H9 (cell line): ENCODE measurements around the gene PITPNM1. TPM values are rescaled to one million over a fixed set of nuclear protein-coding genes. Genes with fewer than 3 reads are reported as not detected.

Experiments used
- DNase-seq: peaks from one replicate; pipeline ENCODE4 v3.0.0-alpha.2; 2017
- H2AFZ ChIP-seq: one replicate; pipeline ENCODE4 v1.6.1; 2013; ENCODE audit warnings: mild to moderate bottlenecking, low read length, control low read depth, moderate library complexity
- H2AK5ac ChIP-seq: 2 replicates; pipeline ENCODE4 v1.6.1; 2013; ENCODE audit warnings: low read length, control low read depth, mixed read lengths; ENCODE audit not compliant: insufficient read length
- H2BK120ac ChIP-seq: one replicate; pipeline ENCODE4 v1.6.1; 2013; ENCODE audit warnings: low read depth, mild to moderate bottlenecking, low read length, control low read depth, inconsistent platforms; ENCODE audit not compliant: poor library complexity, severe bottlenecking
- H2BK12ac ChIP-seq: 2 replicates; pipeline ENCODE4 v1.6.1; 2013; ENCODE audit warnings: low read length, control low read depth, mixed read lengths, low read depth; ENCODE audit not compliant: insufficient read length
- H2BK15ac ChIP-seq: 2 replicates; pipeline ENCODE4 v1.6.1; 2013; ENCODE audit warnings: low read depth, low read length, control low read depth
- H2BK20ac ChIP-seq: one replicate; pipeline ENCODE4 v1.6.1; 2013; ENCODE audit warnings: low read depth, mild to moderate bottlenecking, low read length, control low read depth, inconsistent platforms; ENCODE audit not compliant: poor library complexity, severe bottlenecking
- H2BK5ac ChIP-seq: 2 replicates; pipeline ENCODE4 v1.6.1; 2013; ENCODE audit warnings: low read length, control low read depth, mixed read lengths; ENCODE audit not compliant: insufficient read length
- H3K14ac ChIP-seq: 2 replicates; pipeline ENCODE4 v1.6.1; 2013; ENCODE audit warnings: low read length, control low read depth; ENCODE audit not compliant: insufficient read depth
- H3K18ac ChIP-seq: 2 replicates; pipeline ENCODE4 v1.6.1; 2013; ENCODE audit warnings: low read depth, mild to moderate bottlenecking, mixed read lengths, low read length, control low read depth; ENCODE audit not compliant: insufficient read length
- H3K23ac ChIP-seq: 2 replicates; pipeline ENCODE4 v1.6.1; 2013; ENCODE audit warnings: low read length, control low read depth, mixed read lengths, low read depth; ENCODE audit not compliant: insufficient read length
- H3K23me2 ChIP-seq: 2 replicates; pipeline ENCODE4 v1.6.1; 2013; ENCODE audit warnings: low read depth, mild to moderate bottlenecking, mixed read lengths, low read length, control low read depth; ENCODE audit not compliant: insufficient read length, poor library complexity, severe bottlenecking
- H3K27ac ChIP-seq: 2 replicates; pipeline ENCODE4 v1.5.1; 2013; ENCODE audit warnings: low read length, control low read depth, mixed read lengths, low read depth; ENCODE audit not compliant: insufficient read length
- H3K27me3 ChIP-seq: 2 replicates; pipeline ENCODE4 v1.6.1; 2013; ENCODE audit warnings: low read length, control low read depth, inconsistent platforms; ENCODE audit not compliant: insufficient read depth
- H3K4ac ChIP-seq: 2 replicates; pipeline ENCODE4 v1.6.1; 2013; ENCODE audit warnings: low read depth, mild to moderate bottlenecking, control low read depth, inconsistent platforms, low read length, moderate library complexity
- H3K4me1 ChIP-seq: 2 replicates; pipeline ENCODE4 v1.6.1; 2013; ENCODE audit warnings: low read length, control low read depth, inconsistent platforms; ENCODE audit not compliant: insufficient read depth
- H3K4me2 ChIP-seq: 2 replicates; pipeline ENCODE4 v1.6.1; 2013; ENCODE audit warnings: low read length, control low read depth, mixed read lengths; ENCODE audit not compliant: insufficient read length, insufficient read depth
- H3K56ac ChIP-seq: 2 replicates; pipeline ENCODE4 v1.6.1; 2013; ENCODE audit warnings: low read depth, mild to moderate bottlenecking, mixed read lengths, low read length, control low read depth; ENCODE audit not compliant: insufficient read length
- H3K79me1 ChIP-seq: 2 replicates; pipeline ENCODE4 v1.6.1; 2013; ENCODE audit warnings: low read depth, mild to moderate bottlenecking, moderate library complexity, low read length, control low read depth, inconsistent platforms; ENCODE audit not compliant: insufficient read depth, poor library complexity, severe bottlenecking
- H3K79me2 ChIP-seq: 2 replicates; pipeline ENCODE4 v1.6.1; 2013; ENCODE audit warnings: low read length, control low read depth, inconsistent platforms; ENCODE audit not compliant: insufficient read depth
- H3K9ac ChIP-seq: 2 replicates; pipeline ENCODE4 v1.6.1; 2013; ENCODE audit warnings: low read length, control low read depth, mixed read lengths; ENCODE audit not compliant: insufficient read length; ENCODE audit errors: extremely low read depth
- H3K9me3 ChIP-seq: one replicate; pipeline ENCODE4 v1.6.1; 2013; ENCODE audit warnings: low read depth, low read length, inconsistent platforms; ENCODE audit not compliant: control insufficient read depth
- H3T11ph ChIP-seq: one replicate; pipeline ENCODE4 v1.6.1; 2013; ENCODE audit warnings: mild to moderate bottlenecking, low read length, control low read depth, inconsistent platforms
- H4K20me1 ChIP-seq: one replicate; pipeline ENCODE4 v1.6.1; 2013; ENCODE audit not compliant: control insufficient read depth, insufficient read length, insufficient read depth
- H4K5ac ChIP-seq: 2 replicates; pipeline ENCODE4 v1.6.1; 2013; ENCODE audit warnings: low read depth, mild to moderate bottlenecking, mixed read lengths, low read length, control low read depth; ENCODE audit not compliant: insufficient read length
- H4K8ac ChIP-seq: replicated peaks from 2 replicates; pipeline ENCODE4 v1.6.1; 2013; ENCODE audit warnings: low read length, control low read depth, mixed read lengths, low read depth; ENCODE audit not compliant: insufficient read length
- H4K91ac ChIP-seq: 2 replicates; pipeline ENCODE4 v1.6.1; 2013; ENCODE audit warnings: low read depth, mild to moderate bottlenecking, moderate library complexity, mixed read lengths, low read length, control low read depth; ENCODE audit not compliant: insufficient read length
- H3K27ac Mint-ChIP-seq, 3 experiments: 2 replicates in 2 of 3; 3 replicates in 1 of 3; pipeline ENCODE4 v1.8.0; 2020 to 2021; ENCODE audit warnings: mixed read lengths in 3 of 3, mild to moderate bottlenecking in 1 of 3, moderate library complexity in 1 of 3
- H3K27me3 Mint-ChIP-seq: 2 replicates; pipeline ENCODE4 v1.8.0; 2021; ENCODE audit warnings: low read depth, mild to moderate bottlenecking, moderate library complexity, mixed read lengths
- H3K36me3 Mint-ChIP-seq, 3 experiments: 2 replicates in 2 of 3; 3 replicates in 1 of 3; pipeline ENCODE4 v1.8.0; 2020 to 2021; ENCODE audit warnings: low read depth in 3 of 3, mixed read lengths in 3 of 3; ENCODE audit not compliant: insufficient read depth in 1 of 3
- H3K4me1 Mint-ChIP-seq, 2 experiments: 2 replicates each; pipeline ENCODE4 v1.8.0; 2020; ENCODE audit warnings: mixed read lengths in 2 of 2
- H3K4me3 Mint-ChIP-seq, 2 experiments: 2 replicates in 1 of 2; 3 replicates in 1 of 2; pipeline ENCODE4 v1.8.0; 2020 to 2021; ENCODE audit warnings: mild to moderate bottlenecking in 2 of 2, mixed read lengths in 2 of 2, moderate library complexity in 1 of 2
- H3K9me3 Mint-ChIP-seq, 2 experiments: 2 replicates in 1 of 2; 3 replicates in 1 of 2; pipeline ENCODE4 v1.8.0; 2020; ENCODE audit warnings: mild to moderate bottlenecking in 2 of 2, mixed read lengths in 2 of 2, moderate library complexity in 1 of 2
- WGBS: extraction: QIAGEN DNeasy Blood & Tissue Kit; methylation state at CpG from one replicate; pipeline ENCODE4 v1.1.7; 2013; ENCODE audit warnings: missing lambda C conversion rate, low lambda C conversion rate, mixed read lengths; ENCODE audit not compliant: insufficient read length; ENCODE audit errors: extremely low coverage; 5-methylcytosine and 5-hydroxymethylcytosine counted together
- total RNA-seq: library from RNA; stranded (reverse); gene quantifications from 2 replicates; pipeline ENCODE4 v1.2.1, GENCODE V29; 2021
- TF ChIP-seq, protein P1 (sequence below): fragments of 200-600 bp; sonication (generic); conservative IDR thresholded peaks from 3 replicates; pipeline ENCODE4 v1.8.0; 2021; ENCODE audit warnings: antibody characterized with exemption, mild to moderate bottlenecking

Gene PITPNM1
- total RNA-seq, 1 experiment from 2014 or later: 43.5 TPM

DNA sequence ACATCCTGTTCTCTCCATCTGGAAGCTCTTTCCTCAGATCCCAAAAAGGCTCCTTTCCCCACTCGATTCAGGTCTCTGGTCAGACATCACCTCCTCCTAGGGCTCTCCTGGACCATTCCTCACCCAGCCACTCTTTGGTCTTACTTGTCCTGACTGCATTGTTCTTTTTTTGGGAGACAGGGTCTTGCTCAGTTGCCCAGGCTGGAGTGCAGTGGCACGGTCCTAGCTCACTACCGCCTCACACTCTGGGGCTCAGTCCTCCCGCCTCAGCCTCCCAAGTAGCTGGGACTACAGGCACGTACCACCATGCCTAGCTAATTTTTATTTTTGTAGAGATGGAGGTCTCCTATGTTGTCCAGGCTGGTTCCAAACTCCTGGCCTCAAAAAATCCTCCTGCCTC lies 59.6 kb downstream of the PITPNM1 start:
- H3K14ac ChIP-seq: no peak overlapping the region
- no peak overlapping the region for H3K9ac ChIP-seq
- Mint-ChIP-seq H3K27me3 (peaks cover 12% of the 10 kb centered on the region), H3K4me1 (peaks cover 2 to 10% of the 10 kb centered on the region in 2 experiments; a peak in 2 of 4 replicates), H3K9me3 (no peaks in the 10 kb centered on the region), H3K27ac (peak overlapping the region in 1 of 3 experiments; percentile 39; a peak in 1 of 7 replicates), H3K36me3 (peaks cover 5 to 14% (median 13%) of the 10 kb centered on the region in 3 experiments; a peak in 5 of 7 replicates), H3K4me3 (peak overlapping the region; percentile 13 to 34; a peak in 4 of 5 replicates)
- no peak overlapping the region for H2BK120ac ChIP-seq
- no peaks in the 10 kb centered on the region for H4K20me1 ChIP-seq
- H4K5ac ChIP-seq: no peak overlapping the region
- H3K79me1 ChIP-seq: no peaks in the 10 kb centered on the region
- no peak for DNase-seq
- H3K27ac ChIP-seq: no peak overlapping the region
- no peak overlapping the region for H4K91ac ChIP-seq
- H3T11ph ChIP-seq: no peak overlapping the region
- H2BK20ac ChIP-seq: no peak overlapping the region
- no peak overlapping the region for H2BK5ac ChIP-seq
- no peak overlapping the region for H3K4ac ChIP-seq
- no peak overlapping the region for H2BK12ac ChIP-seq
- no peak overlapping the region for H2AK5ac ChIP-seq
- no peak overlapping the region for H3K18ac ChIP-seq
- H2BK15ac ChIP-seq: no peak overlapping the region
- H3K4me2 ChIP-seq: no peak overlapping the region
- no peaks in the 10 kb centered on the region for H3K9me3 ChIP-seq
- H3K23me2 ChIP-seq: peaks cover 4% of the 10 kb centered on the region
- H3K79me2 ChIP-seq: no peaks in the 10 kb centered on the region
- no peaks in the 10 kb centered on the region for H3K4me1 ChIP-seq
- TF ChIP-seq, protein P1, sequence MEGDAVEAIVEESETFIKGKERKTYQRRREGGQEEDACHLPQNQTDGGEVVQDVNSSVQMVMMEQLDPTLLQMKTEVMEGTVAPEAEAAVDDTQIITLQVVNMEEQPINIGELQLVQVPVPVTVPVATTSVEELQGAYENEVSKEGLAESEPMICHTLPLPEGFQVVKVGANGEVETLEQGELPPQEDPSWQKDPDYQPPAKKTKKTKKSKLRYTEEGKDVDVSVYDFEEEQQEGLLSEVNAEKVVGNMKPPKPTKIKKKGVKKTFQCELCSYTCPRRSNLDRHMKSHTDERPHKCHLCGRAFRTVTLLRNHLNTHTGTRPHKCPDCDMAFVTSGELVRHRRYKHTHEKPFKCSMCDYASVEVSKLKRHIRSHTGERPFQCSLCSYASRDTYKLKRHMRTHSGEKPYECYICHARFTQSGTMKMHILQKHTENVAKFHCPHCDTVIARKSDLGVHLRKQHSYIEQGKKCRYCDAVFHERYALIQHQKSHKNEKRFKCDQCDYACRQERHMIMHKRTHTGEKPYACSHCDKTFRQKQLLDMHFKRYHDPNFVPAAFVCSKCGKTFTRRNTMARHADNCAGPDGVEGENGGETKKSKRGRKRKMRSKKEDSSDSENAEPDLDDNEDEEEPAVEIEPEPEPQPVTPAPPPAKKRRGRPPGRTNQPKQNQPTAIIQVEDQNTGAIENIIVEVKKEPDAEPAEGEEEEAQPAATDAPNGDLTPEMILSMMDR: no peak
- no peak overlapping the region for H3K23ac ChIP-seq
- no peaks in the 10 kb centered on the region for H3K27me3 ChIP-seq
- no peak overlapping the region for H4K8ac ChIP-seq
- no peak overlapping the region for H2AFZ ChIP-seq
- H3K56ac ChIP-seq: no peak overlapping the region
- no CpG with 5 or more reads among the region's 5 CpGs for WGBS
